Measurements from ENCODE around the gene PPP1R3D.

PPP1R3D gene

GRCh38 chr20:59985864-59986263 is 45.8 kb upstream of the PPP1R3D start:
- Histone ChIP-seq H3K79me2 (ENCODE audit: low read length) (no peaks in the 10 kb centered on the region), H3K4me3 (ENCODE audit: low read length) (no peak overlapping the region), H3K9ac (ENCODE audit: low read length) (no peak overlapping the region), H3K27ac (ENCODE audit: low read length) (no peak overlapping the region), H3F3A (ENCODE audit: insufficient read depth, low read length) (no peaks in the 10 kb centered on the region), H3K4me2 (ENCODE audit: low read depth, low read length) (no peak overlapping the region), H3K4me1 (ENCODE audit: low read length) (no peaks in the 10 kb centered on the region), H2AFZ (ENCODE audit: low read length) (no peak overlapping the region), H3K27me3 (replicated peaks; ENCODE audit: insufficient read depth, low read length) (no peaks in the 10 kb centered on the region), H3K9me3 (replicated peaks; ENCODE audit: insufficient read depth, low read length) (no peaks in the 10 kb centered on the region), H3K9me2 (replicated peaks; ENCODE audit: insufficient read depth, low read length) (no peaks in the 10 kb centered on the region), H4K20me1 (ENCODE audit: insufficient read depth, low read length) (no peaks in the 10 kb centered on the region), H3K36me3 (replicated peaks; ENCODE audit: insufficient read depth, low read length) (no peaks in the 10 kb centered on the region)
- no peak for TF ChIP-seq EZH2 (optimal IDR thresholded peaks at IDR 0.05; ENCODE audit: low read depth, low read length)
- no peak for TF ChIP-seq CTCF (IDR thresholded peaks at IDR 0.05; ENCODE audit: low read length)
- TF ChIP-seq EZH2phosphoT487 (IDR thresholded peaks at IDR 0.05; ENCODE audit: low read length), result no peak
- no peak for DNase-seq

DNA sequence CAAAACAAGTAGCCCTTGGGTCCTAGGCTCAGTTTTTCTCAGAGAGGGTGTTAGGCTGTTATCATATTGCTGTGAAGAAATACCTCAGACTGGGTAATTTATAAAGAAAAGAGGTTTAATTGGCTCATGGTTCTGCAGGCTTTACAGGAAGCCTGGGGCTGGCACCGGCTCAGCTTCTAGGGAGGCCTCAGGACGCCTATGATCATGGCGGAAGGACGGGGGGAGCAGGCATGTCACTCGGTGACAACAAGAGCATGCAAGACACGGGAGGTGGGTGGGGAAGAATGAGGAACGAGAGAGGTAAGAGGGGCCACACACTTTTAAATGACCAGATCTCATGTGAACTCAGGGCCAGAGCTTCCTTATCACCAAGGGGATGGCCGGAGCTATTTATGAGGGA is 45.1 kb upstream of the PPP1R3D start:
- H3K9me3 ChIP-seq (replicated peaks; ENCODE audit: insufficient read depth, low read length), result no peaks in the 10 kb centered on the region
- no peaks in the 10 kb centered on the region for H4K20me1 ChIP-seq (ENCODE audit: insufficient read depth, low read length)
- H3K4me3 ChIP-seq (ENCODE audit: low read length), result no peak overlapping the region
- H3K27ac ChIP-seq (ENCODE audit: low read length), result no peak overlapping the region
- H3K9ac ChIP-seq (ENCODE audit: low read length), result no peak overlapping the region
- no peak overlapping the region for H3K4me2 ChIP-seq (ENCODE audit: low read depth, low read length)
- H3K9me2 ChIP-seq (replicated peaks; ENCODE audit: insufficient read depth, low read length), result no peaks in the 10 kb centered on the region
- no peaks in the 10 kb centered on the region for H3F3A ChIP-seq (ENCODE audit: insufficient read depth, low read length)
- TF ChIP-seq EZH2 (optimal IDR thresholded peaks at IDR 0.05; ENCODE audit: low read depth, low read length) (no peak), EZH2phosphoT487 (IDR thresholded peaks at IDR 0.05; ENCODE audit: low read length) (no peak), CTCF (IDR thresholded peaks at IDR 0.05; ENCODE audit: low read length) (no peak)
- H3K36me3 ChIP-seq (replicated peaks; ENCODE audit: insufficient read depth, low read length), result no peaks in the 10 kb centered on the region
- no peaks in the 10 kb centered on the region for H3K79me2 ChIP-seq (ENCODE audit: low read length)
- no peak for DNase-seq
- no peaks in the 10 kb centered on the region for H3K4me1 ChIP-seq (ENCODE audit: low read length)
- no peaks in the 10 kb centered on the region for H3K27me3 ChIP-seq (replicated peaks; ENCODE audit: insufficient read depth, low read length)
- no peak overlapping the region for H2AFZ ChIP-seq (ENCODE audit: low read length)

DNA sequence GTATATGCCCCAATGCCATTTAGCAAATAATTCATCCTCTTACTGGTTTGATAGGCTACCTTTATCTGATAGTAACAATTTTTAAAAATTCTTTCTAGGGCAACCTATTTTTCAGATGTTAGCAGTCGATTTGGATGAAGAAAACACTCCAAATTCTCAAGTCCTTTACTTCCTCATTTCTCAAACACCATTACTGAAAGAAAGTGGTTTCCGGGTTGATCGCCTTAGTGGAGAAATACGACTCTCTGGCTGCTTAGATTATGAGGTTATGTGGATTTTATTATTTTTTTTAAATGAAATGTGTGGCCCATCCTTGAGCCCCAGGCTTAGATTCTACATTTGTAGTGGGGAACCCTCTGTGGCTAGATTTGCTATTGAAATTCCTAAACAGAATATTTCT is 44.4 kb upstream of the PPP1R3D start:
- no peaks in the 10 kb centered on the region for H3K79me2 ChIP-seq (ENCODE audit: low read length)
- no peak overlapping the region for H3K4me3 ChIP-seq (ENCODE audit: low read length)
- TF ChIP-seq CTCF (IDR thresholded peaks at IDR 0.05; ENCODE audit: low read length), result no peak
- TF ChIP-seq EZH2 (optimal IDR thresholded peaks at IDR 0.05; ENCODE audit: low read depth, low read length), result no peak
- no peak for TF ChIP-seq EZH2phosphoT487 (IDR thresholded peaks at IDR 0.05; ENCODE audit: low read length)
- no peak overlapping the region for H2AFZ ChIP-seq (ENCODE audit: low read length)
- no peak for DNase-seq
- no peak overlapping the region for H3K27ac ChIP-seq (ENCODE audit: low read length)
- H3K9me3 ChIP-seq (replicated peaks; ENCODE audit: insufficient read depth, low read length), result no peaks in the 10 kb centered on the region
- H3K9me2 ChIP-seq (replicated peaks; ENCODE audit: insufficient read depth, low read length), result no peaks in the 10 kb centered on the region
- H3K27me3 ChIP-seq (replicated peaks; ENCODE audit: insufficient read depth, low read length), result no peaks in the 10 kb centered on the region
- H3K4me2 ChIP-seq (ENCODE audit: low read depth, low read length), result no peak overlapping the region
- no peaks in the 10 kb centered on the region for H3F3A ChIP-seq (ENCODE audit: insufficient read depth, low read length)
- H4K20me1 ChIP-seq (ENCODE audit: insufficient read depth, low read length), result no peaks in the 10 kb centered on the region
- no peaks in the 10 kb centered on the region for H3K36me3 ChIP-seq (replicated peaks; ENCODE audit: insufficient read depth, low read length)
- no peak overlapping the region for H3K9ac ChIP-seq (ENCODE audit: low read length)
- H3K4me1 ChIP-seq (ENCODE audit: low read length), result no peaks in the 10 kb centered on the region

Data from MM.1S (cell line).